ENCODE measurements around the gene C17orf78.
"Not testable (repeated sequence)": the region's sequence is repeated elsewhere in the genome, so short reads cannot be mapped to it uniquely, and the experiment has no call there.

The C17orf78 gene

GRCh38 chr17:37440424-37440823, 64.6 kb downstream of the C17orf78 start:
- DNase-seq (ENCODE audit: low read depth), result no peak

GRCh38 chr17:37441369-37442014, 65.7 kb downstream of the C17orf78 start:
- DNase-seq (ENCODE audit: low read depth), result not testable (repeated sequence)

Measured in non-pigmented ciliary epithelial cell (primary cell).